ENCODE data around the gene PROB1.
"Not testable (repeated sequence)": the region's sequence is repeated elsewhere in the genome, so short reads cannot be mapped to it uniquely, and the experiment has no call there.

Gene PROB1, protein sequence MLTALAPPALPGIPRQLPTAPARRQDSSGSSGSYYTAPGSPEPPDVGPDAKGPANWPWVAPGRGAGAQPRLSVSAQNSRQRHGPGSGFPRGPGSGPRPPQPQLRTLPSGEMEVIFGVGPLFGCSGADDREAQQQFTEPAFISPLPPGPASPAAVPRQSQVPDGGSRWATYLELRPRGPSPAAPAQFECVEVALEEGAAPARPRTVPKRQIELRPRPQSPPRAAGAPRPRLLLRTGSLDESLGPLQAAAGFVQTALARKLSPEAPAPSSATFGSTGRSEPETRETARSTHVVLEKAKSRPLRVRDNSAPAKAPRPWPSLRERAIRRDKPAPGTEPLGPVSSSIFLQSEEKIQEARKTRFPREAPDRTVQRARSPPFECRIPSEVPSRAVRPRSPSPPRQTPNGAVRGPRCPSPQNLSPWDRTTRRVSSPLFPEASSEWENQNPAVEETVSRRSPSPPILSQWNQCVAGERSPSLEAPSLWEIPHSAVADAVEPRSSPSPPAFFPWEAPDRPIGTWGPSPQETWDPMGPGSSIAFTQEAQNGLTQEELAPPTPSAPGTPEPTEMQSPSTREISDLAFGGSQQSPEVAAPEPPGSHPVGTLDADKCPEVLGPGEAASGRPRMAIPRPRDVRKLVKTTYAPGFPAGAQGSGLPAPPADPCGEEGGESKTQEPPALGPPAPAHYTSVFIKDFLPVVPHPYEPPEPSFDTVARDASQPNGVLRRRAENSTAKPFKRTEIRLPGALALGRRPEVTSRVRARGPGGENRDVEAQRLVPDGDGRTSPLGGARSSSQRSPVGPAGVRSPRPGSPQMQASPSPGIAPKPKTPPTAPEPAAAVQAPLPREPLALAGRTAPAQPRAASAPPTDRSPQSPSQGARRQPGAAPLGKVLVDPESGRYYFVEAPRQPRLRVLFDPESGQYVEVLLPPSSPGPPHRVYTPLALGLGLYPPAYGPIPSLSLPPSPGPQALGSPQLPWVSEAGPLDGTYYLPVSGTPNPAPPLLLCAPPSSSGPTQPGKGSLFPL

DNA sequence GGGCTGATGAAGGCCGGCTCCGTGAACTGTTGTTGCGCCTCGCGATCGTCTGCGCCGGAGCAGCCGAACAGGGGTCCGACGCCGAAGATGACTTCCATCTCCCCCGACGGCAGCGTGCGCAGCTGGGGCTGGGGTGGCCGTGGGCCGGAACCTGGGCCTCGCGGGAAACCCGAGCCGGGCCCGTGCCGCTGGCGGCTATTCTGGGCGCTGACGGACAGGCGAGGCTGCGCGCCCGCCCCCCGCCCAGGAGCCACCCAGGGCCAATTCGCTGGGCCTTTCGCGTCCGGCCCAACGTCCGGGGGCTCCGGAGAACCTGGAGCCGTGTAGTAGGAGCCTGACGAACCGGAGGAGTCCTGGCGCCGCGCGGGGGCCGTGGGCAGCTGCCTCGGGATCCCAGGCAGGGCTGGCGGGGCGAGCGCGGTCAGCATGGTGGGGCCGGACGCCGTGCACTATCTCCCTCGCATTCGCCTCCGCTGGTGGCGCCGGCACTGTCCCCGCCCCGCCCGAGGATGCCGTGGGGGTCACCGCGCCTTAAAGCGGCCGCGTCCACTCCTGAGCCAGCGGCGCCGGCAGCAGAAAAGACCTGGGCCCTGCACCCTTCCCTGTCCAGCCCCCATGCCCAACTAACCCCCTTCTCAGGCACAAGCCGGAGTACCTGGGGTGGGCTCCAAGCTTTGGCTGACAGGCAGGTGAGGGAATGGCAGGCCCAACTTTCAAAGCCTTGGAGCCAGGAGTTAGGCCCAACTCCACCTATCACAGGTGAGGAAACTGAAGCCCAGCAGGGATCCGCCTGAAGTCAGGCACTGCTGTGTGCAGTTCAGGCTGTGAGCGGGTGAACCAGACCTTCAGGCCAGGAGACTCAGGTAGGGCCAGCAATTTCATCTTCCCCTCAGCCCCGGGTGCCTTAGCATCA, at the start of gene PROB1:
Gene PROB1 (minus strand): TSS at position 451 of the 913 bp plus-strand sequence. CDS start 23 bp downstream, at position 428.
- DNase-seq: no peak

DNA sequence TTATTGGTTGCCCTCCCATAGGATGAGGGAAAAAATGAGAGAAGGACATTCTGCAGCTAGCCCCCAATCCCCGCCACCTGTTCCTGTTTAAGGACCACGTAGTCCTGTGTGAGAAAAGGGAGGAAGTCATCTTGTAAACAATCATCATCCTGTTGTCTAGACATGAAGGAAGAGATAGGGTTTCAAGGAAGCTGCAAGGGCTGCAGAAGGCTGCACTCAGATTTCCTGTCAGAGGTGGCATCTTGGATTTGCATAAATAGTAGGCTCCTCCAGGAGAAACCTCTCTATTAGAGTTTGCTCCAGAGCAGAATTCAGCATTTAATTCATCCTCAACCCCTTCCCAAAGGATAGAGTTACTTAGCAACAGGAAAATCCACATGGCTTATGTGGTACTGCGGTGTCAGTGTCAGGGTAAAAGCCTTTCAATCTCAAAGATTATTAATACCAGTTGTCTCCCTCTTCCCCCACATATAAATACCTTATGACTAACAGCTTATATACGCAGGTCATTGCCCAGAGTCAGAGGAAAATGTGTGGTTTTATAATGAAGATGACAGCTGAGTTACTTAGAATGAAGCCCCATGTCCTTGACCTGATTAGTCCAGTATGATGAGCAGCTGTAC, 49.0 kb upstream of the PROB1 start:
- DNase-seq: peak; percentile 60

DNA sequence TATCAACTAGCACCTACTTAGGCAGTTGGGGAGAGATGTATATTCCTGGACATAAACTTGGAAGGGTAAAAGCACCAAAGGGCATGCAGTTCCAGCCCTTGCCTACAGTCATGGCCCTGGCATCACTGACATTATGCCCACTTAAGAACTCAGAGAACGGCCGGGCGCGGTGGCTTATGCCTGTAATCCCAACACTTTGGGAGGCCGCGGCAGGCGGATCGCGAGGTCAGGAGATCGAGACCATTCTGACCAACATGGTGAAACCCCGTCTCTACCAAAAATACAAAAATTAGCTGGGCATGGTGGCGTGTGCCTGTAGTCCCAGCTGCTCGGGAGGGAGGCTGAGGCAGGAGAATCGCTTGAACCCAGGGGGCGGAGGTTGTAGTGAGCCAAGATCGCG, 45.5 kb upstream of the PROB1 start:
- DNase-seq: not testable (repeated sequence)

DNA sequence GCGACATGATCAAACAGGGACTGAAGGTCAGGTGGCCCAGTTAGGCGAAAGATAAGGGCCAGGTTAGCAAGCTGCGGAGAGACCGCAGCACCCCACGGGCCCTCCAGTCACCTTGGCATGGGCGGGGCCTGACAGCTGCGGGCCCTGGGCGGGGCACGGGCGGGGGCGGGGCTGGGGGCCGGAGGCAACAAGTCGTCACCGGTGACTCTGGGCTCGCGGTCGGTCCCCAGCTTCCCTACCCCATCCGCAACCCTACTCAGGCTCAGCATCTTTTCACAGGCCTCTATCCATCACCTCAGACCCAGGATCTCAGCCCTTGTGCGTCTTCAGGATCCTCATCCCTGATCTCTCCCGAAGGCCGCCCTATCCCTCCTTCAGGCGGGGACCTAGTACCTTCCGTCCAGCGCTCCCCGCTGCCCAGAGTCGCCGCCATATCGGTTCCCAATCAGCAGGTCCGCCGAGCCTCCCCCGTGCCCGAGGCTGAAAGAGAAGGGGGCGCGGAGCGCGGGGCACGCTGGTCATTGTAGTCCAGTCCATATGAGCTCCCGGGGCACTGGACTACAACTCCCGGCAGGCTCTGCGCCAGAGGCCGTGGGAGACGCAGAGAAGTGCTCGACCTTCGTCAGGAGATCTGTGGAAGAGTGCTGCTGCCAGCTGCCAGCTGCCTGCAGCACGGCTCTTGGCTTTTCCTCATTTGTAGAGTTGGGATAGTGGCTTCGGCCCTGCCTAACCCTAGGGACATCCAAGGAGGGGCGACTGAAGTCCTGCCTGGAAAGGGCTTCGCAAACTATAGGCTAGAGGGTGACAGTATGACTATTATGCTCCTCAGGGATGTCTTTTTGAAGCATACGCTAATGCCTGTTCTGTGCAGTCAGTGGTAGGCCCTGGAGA, 44.4 kb upstream of the PROB1 start, which contains the start of gene DNAJC18:
Gene DNAJC18 (minus strand): TSS at position 513 of the 891 bp plus-strand sequence. CDS start 80 bp downstream, at position 433.
- DNase-seq: peak; percentile 95

DNA sequence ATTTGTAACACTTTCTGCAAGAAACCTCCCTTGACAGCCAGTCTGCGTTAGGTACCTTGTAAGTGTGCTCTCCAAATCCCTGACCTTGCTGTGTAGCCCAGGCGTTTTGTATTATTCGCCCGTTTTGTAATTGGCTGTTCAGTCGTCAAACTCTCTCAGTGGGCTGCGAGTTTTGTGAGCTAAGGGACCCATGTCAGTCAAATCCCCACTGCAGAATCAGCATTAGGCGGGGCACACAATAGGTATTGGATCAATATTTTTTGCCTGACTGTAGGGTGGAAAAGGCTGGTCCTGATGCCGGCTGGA, 43.8 kb upstream of the PROB1 start:
- no peak for DNase-seq

DNA sequence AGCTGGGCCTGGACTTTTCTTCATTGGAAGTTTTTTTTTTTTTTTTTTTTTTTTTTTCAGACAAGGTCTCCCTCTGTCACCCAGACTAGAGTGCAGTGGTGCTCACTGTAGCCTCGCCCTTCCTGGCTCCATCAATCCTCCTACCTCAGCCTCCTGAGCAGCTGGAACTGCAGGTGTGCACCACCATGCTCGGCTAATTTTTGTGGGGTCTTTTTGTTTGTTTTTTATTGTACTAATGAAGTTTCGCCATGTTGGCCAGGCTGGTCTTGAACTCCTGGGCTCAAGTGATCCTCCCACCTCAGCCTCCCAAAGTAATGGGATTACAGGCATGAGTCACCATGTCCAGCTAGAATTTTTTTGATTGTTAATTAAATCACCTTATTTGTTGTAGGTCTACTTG, 40.8 kb upstream of the PROB1 start:
- DNase-seq: no peak

DNA sequence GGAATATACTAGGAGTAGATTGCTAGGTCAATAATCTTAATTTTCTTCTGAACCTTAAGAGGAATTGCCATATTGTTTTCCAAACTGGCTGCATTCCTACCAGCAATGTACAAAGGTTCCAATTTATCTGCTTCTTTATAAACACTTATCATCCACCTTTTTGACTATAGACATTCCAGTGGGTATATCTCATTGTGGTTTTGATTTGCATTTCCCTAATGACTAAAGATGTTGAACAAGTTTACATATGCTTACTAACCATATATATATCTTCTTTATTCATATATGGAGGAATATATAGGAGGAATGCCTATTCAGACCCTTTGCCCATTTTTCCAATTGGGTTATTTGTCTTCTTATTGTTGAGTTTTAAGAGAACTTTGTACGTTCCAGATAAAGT, 36.8 kb upstream of the PROB1 start:
- DNase-seq: no peak

DNA sequence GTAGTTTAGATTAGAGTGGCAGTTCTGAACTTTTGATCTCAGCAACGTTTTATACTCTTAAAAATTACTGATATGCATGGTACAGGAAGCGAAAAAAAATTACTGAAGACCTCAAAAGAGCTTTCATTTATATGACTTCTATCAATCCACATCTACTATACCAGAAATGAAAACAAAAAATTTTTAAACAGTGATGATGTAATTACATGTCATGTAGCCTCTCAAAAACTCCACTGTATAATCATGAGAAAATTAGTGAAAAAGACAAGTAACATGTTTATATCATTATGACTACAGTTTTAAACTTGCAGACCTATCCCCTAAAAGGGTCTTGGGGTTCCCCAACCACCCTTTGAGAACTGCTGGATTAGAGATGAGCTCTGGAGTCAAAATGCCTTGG, 35.1 kb upstream of the PROB1 start:
- no peak for DNase-seq

DNA sequence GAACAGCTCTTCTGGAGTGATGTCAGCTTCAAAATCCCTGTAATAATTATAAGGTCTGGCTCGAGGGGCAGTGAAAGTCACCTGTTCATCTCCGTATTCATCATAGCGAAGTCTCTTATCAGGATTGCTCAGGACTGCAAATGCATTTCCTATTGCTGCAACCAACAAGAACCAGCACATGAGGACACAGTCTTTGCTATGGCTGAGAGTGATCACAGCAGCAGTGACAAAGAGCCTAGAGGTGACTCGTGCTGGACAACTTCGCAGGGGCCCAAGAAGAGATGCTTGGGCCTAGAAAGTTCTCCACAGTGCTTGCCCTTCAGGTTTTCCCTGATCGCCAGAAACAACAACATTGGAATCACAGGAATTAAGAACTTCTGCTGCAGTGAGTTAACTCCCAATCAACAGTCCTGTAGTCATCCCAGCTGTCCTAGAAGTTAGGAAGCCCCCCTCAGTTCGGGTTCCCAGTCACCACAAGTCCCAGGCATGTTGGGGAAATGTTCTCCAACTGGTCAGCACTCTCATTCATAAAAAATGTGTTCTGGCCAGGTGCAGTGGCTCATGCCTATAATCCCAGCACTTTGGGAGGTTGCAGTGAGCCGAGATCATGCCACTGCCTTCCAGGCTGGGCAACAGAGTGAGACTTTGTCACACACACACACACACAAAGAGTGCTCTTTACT, 31.4 kb upstream of the PROB1 start:
- DNase-seq: no peak

DNA sequence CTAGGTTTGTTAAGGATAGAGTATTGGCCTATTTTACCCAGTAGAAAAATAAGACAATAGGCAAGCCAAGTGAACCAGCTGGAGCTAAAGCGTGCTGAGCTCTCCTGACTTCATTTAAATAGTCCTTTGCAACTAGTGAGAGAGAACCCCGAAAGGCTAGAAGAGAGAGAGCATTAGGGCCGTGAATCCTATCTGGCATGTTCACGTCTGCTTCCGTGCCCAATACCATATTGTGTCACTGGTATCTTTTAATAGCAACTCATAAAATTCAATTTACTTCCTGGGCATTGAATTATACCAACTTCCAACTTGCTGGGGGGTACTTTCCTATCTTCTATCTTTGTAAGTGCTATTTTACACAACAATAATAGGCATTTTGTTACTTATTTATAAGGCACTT, 30.6 kb upstream of the PROB1 start:
- no peak for DNase-seq

DNA sequence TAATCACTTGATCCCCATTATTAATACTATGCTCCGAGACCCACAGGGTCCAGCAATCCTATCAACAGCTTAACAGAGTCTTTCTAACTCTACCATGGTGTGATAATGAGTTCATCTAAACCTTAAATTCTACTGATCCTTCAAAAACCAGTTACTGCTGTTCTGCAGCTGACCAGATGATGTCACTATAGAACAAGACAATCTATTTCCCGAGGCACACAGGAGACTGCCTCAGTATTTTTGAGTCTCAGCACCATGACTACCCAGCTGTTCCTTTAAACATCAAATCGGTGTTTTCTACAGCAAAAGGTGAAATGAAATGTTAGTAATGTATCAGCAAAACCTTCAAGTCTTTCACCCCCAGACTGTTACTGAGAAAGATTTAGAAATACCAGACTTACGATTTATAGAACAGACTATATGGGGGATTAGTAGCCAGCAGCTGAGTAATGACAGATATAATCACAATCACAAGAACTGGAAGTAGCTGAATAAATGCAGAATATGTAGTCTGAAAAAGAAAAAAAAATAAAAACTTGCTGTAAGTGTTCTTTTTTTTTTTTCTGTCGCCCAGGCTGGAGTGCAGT, 27.5 kb upstream of the PROB1 start:
- peak; percentile 67 for DNase-seq

DNA sequence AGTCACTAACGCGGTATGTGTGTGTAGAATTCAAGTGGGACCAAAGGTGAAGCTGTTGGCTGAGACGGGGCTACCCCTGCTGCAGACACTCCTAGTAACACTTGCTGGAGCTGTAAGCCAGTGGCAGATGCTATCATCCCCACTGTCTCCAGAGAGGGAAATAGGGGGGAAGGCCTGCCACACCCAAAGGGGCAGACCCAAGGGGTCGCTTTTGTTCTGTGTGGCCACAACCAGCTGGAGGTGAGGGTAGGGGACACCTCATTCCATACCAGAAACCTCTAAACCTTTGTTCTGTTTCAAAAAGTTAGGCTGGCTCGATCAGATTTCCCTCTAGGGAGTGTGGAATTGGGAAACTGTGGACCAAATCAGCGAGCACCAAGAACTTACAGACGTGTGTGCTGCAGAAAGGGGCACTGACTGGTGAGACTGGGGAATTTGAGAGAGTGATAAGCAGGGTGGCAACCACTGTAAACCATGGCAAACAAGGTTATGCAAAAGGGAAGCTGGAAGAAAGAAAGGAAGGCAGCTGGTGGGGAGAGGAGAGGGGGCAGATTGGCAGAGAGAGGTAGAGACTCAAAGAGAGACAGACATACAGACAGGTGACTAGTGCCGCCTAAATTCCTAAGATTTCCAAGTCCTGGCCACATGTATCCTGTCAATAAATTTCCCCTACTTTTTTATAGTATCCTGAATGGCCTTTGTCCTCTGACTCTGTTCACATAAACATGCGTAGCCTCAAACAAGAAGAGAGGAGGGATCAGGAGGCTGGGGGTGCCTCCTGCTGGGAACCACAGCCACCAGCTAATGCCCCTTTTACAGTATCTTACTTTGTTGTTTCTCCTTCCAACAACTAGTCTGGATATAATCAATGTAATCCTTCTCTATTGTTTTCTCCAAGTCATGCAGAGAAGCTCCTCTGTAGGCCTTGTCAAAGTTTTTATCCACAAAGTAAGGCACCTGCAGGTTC, 24.6 kb upstream of the PROB1 start:
- DNase-seq: no peak

DNA sequence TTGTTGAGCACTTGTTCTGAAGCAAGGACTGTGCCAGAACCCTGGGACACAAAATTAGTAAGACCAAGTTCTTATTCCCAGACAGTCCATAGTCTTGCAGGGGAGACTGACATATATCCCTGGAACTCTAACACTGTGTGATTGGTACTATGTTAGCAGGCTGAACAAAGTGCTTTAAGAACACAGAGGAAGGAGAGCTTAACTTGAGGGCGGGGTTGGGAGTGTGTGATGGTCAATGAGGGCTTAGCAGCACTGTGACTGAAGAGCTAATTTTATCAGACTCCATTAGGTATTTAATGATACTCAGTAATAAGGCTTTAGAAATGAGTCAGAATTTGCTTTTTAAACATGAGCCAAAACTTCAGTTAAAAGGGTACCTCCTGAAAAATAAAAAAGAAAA, 23.9 kb upstream of the PROB1 start:
- no peak for DNase-seq

DNA sequence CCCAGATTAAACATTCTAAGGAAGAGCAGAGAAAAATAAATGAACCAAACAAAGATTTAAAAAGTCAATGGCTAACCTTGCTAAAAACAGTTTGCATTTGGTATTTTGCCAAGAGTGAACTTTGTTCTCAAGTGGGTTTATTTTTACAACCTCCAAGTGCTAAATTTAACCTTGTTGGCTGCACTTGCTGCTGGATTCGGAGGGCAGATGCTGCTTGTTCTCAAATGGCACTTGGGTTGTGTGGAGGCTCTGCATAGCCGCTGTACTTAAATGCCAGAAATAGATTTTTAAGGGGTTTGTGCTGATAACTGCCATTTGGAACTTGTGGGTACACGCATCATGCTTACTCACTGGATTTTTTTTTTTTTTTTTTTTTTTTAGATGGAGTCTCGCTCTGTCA, 22.3 kb upstream of the PROB1 start:
- no peak for DNase-seq

DNA sequence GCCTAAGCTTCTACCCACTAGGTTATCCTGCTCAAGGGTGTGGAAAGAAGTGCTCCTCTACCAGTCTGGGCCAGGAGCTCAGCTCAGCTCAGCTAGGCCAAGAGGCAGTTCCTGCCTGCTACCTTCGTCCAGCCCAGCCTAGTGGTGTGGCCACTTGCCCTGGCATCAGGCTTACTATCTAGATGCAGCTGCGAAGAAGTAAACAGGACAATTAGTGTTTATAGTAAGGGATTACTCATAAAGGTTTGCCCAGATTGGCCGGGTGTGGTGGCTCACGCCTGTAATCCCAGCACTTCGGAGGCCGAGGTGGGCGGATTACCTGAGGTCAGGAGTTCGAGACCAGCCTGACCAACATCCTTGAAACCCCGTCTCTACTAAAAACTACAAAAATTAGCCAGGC, 21.7 kb upstream of the PROB1 start:
- DNase-seq: no peak

DNA sequence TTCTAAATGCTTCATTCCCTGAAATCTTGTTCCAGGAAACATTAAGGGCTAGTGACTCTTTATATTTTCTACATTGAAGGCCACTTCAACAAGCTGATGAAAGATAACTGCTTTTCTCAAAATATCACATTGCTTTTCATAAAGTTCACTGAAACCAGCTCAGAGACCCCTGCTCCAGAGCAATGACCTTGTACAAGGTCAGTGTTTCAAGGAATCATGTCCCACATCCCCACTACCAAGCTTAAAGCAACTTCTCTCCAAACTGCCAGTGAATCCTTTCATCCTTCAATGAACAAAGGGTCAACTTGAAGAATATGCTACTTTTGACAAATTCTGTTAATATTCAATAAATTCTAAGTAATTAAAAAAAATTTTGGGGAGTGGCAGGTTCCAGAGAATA, 21.0 kb upstream of the PROB1 start:
- no peak for DNase-seq

DNA sequence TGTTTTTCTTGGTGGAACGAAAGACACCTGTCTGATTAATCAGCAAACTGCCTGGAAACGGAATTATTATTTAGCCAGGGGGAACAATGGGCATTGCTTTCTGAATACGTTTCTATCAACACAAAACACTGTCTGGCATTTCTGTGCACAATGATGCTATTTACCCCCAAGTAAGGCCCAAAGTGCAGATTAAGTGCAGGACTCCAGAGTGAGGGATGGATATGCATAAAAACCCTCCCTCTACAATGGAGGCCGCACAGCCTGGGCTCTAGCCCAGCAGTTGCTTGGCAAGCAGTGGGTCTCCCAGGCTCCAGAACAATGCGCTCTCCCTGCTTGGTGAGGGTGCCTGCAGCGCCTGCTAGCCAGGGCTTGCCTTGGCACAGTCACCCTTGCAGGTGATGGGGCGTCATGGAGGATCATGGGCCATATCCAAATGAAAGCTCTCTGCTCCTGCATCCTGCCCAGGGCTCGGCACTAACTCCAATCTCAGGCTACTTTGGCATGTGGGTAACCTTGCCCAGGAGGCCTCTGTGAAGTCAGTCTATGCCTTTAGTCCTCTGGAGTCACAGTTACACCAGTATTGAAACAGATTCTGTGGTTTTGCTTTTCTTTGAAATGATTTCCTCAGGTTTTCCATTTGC, 20.4 kb upstream of the PROB1 start:
- DNase-seq: no peak

DNA sequence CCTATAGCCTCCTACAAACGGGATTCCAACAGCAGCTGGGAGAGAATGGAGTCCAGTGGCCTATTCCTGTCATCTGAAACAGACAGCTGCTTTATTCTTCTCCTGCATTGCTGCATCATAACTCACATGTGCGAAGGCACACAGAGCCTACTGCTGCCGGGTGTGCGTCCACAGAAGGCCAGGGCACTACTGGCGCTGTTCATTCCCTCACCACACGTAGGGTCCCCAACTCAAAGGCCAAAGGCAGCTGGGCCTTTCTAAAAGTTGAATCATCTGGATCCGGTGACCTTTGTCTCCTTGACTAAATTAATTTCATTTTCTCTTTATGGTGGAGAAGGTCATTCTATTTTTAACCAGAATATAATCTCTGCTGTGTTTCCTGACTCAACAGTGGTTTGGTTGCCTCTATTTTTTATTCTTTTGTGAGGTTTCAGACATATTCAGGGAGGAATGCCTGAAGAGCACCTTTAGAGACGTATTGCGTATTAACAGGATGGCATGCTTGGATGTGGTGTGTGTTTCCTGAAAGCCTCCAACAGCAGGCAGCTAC, 19.8 kb upstream of the PROB1 start:
- no peak for DNase-seq

All from CD4-positive, alpha-beta T cell treated with Interleukin-17A for 4 hours (primary cell).